CD4-positive, alpha-beta T cell (primary cell): ENCODE data around the gene RNASE2. TPM values are rescaled to one million over a fixed set of nuclear protein-coding genes. Genes with fewer than 3 reads are reported as not detected.
"Not testable (repeated sequence)": the region's sequence is repeated elsewhere in the genome, so short reads cannot be mapped to it uniquely, and the experiment has no call there.

Source experiments
- ATAC-seq: fragments of 200-7000 bp; cut with Tn5 transposase; one replicate; pipeline ENCODE4 v1.10.0; 2022; ENCODE audit warnings: mild to moderate bottlenecking; ENCODE audit not compliant: poor library complexity
- CTCF ChIA-PET: fragments of 350-600 bp; sonication (Branson Sonifier 250); formaldehyde crosslinking; loops from one replicate; lab custom pipeline; 2021; ENCODE audit warnings: antibody characterized with exemption, inconsistent platforms; lab: Charles Lee
- POLR2A ChIA-PET: fragments of 350-600 bp; sonication (Branson Sonifier 250); formaldehyde crosslinking; loops from one replicate; lab custom pipeline; 2021; ENCODE audit warnings: antibody characterized with exemption, inconsistent platforms; lab: Charles Lee
- DNase-seq, 14 experiments: peaks; one replicate each; pipeline ENCODE4 v3.0.0-alpha.2; 2013 to 2020; ENCODE audit warnings: mixed read lengths in 2 of 14
- H3K27ac ChIP-seq, 2 donors: one replicate each; pipeline versions ENCODE4 v1.5.1 to v1.7.0; 2013; ENCODE audit warnings: low read length in 2 of 2, low read depth in 1 of 2, mild to moderate bottlenecking in 1 of 2
- H3K27me3 ChIP-seq, 2 experiments: 1 replicate in 1 of 2; 2 replicates in 1 of 2; pipeline versions ENCODE4 v1.6.1 to v1.7.0; 2013; ENCODE audit warnings: low read length in 2 of 2, control low read depth in 1 of 2, mild to moderate bottlenecking in 1 of 2, moderate library complexity in 1 of 2; ENCODE audit not compliant: insufficient read depth in 2 of 2, control insufficient read depth in 1 of 2
- H3K36me3 ChIP-seq: one replicate; pipeline ENCODE4 v1.6.1; 2013; ENCODE audit warnings: low read length, control low read depth; ENCODE audit not compliant: insufficient read depth
- H3K4me1 ChIP-seq: one replicate; pipeline ENCODE4 v1.6.1; 2013; ENCODE audit warnings: low read length, control low read depth; ENCODE audit not compliant: insufficient read depth
- H3K4me3 ChIP-seq: one replicate; pipeline ENCODE4 v1.5.1; 2013; ENCODE audit warnings: mild to moderate bottlenecking, low read length, moderate library complexity
- H3K9me3 ChIP-seq, 2 experiments: 1 replicate in 1 of 2; 2 replicates in 1 of 2; pipeline versions ENCODE4 v1.6.1 to v1.7.0; 2013; ENCODE audit warnings: low read length in 2 of 2, mild to moderate bottlenecking in 2 of 2, control low read depth in 1 of 2, moderate library complexity in 1 of 2; ENCODE audit not compliant: control insufficient read depth in 1 of 2, insufficient read depth in 1 of 2
- H3K27ac Mint-ChIP-seq: one replicate; pipeline ENCODE4 v1.8.0; 2020; ENCODE audit warnings: mixed read lengths
- H3K27me3 Mint-ChIP-seq: one replicate; pipeline ENCODE4 v1.8.0; 2021; ENCODE audit warnings: mixed read lengths
- H3K36me3 Mint-ChIP-seq: one replicate; pipeline ENCODE4 v1.8.0; 2021; ENCODE audit warnings: low read depth, mixed read lengths
- H3K4me1 Mint-ChIP-seq: one replicate; pipeline ENCODE4 v1.8.0; 2021; ENCODE audit warnings: low read depth, mixed read lengths
- H3K4me3 Mint-ChIP-seq: one replicate; pipeline ENCODE4 v1.8.0; 2020; ENCODE audit warnings: mild to moderate bottlenecking, mixed read lengths
- H3K9me3 Mint-ChIP-seq: one replicate; pipeline ENCODE4 v1.8.0; 2020; ENCODE audit warnings: mixed read lengths
- intact Hi-C, 2 experiments: fragments of 100-400 bp; cut with DNase I in 1 of 2; cut with micrococcal nuclease in 1 of 2; formaldehyde crosslinking; loops; one replicate each; pipeline versions ENCODE4 v1.15.1 to v1.9.0; 2023 to 2025; cut with DNase I, micrococcal nuclease
- total RNA-seq, 174 experiments: library from RNA in 2 of 174; stranded (reverse) in 2 of 174; gene quantifications; one replicate each; pipeline ENCODE4 v1.2.3 and lab custom pipeline; 2021 to 2026
- TF ChIP-seq, protein P1 (sequence below): fragments of 200-600 bp; IDR thresholded peaks from one replicate; pipeline ENCODE4 v1.8.0; 2022; ENCODE audit warnings: antibody characterized with exemption, mild to moderate bottlenecking

Gene RNASE2
- total RNA-seq, 2 experiments from 2014 or later: 0.34 to 0.36 TPM

DNA sequence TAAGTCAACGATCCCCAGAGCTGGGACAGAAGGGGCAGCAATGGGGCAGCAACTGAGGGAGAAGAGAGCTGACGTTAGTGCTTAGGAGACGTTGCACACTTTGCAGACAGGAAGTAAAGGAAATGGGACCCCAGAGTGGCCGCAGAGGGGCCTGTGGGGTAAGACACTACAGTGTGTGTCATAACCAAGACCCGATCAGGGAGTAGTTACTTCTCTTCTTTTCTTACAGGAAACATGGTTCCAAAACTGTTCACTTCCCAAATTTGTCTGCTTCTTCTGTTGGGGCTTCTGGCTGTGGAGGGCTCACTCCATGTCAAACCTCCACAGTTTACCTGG, 219 bp downstream of the RNASE2 start:
- intact Hi-C loops, H3K4me3 Mint-ChIP-seq: not testable (repeated sequence)

DNA sequence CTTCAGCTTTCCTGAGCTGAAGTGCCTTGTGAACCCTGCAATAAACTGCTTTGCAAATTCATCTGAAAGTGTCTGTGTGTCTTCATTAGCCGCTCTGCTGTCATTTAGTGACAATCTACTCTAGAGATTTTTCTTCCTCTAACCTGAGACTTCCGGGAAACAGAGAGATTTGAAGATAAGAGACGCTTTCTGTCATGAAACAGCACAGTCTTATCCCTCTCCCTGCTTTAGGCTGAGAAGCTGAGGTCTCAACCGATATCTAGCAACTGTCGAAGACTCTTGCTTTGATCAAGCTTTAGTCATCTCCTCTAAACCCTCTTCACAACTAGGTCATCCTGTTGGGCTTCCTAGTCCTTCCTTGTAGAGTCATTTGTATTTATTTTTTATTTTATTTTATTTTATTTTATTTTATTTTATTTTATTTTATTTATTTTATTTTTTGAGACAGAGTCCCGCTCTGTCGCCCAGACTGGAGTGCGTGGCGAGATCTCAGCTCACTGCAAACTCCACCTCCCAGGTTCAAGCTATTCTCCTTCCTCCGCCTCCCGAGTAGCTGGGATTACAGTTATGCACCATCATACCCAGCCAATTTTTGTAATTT, 1.2 kb downstream of the RNASE2 start:
- Histone ChIP-seq H3K4me1 (peaks cover 10% of the 10 kb centered on the region), H3K9me3 (no peaks in the 10 kb centered on the region), H3K27ac (no peak overlapping the region), H3K27me3 (peaks cover 0 to 4% of the 10 kb centered on the region in 2 experiments), H3K36me3 (no peaks in the 10 kb centered on the region), H3K4me3 (no peak overlapping the region)
- POLR2A ChIA-PET: interaction anchor here (0.8 kb wide), 1 partner anchor 14 kb away, joined by 3 read pairs; no protein-coding TSS in a partner anchor
- peak; percentile 68 for ATAC-seq
- intact Hi-C loops: no loop called here
- H3K27ac Mint-ChIP-seq: peak overlapping the region; percentile 15
- TF ChIP-seq, protein P1, sequence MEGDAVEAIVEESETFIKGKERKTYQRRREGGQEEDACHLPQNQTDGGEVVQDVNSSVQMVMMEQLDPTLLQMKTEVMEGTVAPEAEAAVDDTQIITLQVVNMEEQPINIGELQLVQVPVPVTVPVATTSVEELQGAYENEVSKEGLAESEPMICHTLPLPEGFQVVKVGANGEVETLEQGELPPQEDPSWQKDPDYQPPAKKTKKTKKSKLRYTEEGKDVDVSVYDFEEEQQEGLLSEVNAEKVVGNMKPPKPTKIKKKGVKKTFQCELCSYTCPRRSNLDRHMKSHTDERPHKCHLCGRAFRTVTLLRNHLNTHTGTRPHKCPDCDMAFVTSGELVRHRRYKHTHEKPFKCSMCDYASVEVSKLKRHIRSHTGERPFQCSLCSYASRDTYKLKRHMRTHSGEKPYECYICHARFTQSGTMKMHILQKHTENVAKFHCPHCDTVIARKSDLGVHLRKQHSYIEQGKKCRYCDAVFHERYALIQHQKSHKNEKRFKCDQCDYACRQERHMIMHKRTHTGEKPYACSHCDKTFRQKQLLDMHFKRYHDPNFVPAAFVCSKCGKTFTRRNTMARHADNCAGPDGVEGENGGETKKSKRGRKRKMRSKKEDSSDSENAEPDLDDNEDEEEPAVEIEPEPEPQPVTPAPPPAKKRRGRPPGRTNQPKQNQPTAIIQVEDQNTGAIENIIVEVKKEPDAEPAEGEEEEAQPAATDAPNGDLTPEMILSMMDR: no peak
- H3K27me3 Mint-ChIP-seq: no peaks in the 10 kb centered on the region
- H3K36me3 Mint-ChIP-seq: no peaks in the 10 kb centered on the region
- peak in 2 of 14 experiments; percentile 7 to 13 for DNase-seq
- CTCF ChIA-PET: no interaction called here
- peaks cover 26% of the 10 kb centered on the region for H3K4me1 Mint-ChIP-seq
- H3K4me3 Mint-ChIP-seq: peak overlapping the region; percentile 56
- H3K9me3 Mint-ChIP-seq: no peaks in the 10 kb centered on the region

More for the DNA sequence above, 219 bp downstream of the RNASE2 start:
- POLR2A ChIA-PET, H3K9me3 Mint-ChIP-seq, H3K36me3 Mint-ChIP-seq, DNase-seq, H3K36me3 ChIP-seq, ATAC-seq, H3K9me3 ChIP-seq, H3K4me1 ChIP-seq, H3K27me3 ChIP-seq, H3K27me3 Mint-ChIP-seq, H3K4me3 ChIP-seq, H3K27ac ChIP-seq, H3K27ac Mint-ChIP-seq: not testable (repeated sequence)
- CTCF ChIA-PET: interaction anchor here (1.1 kb wide), 1 partner anchor 15 kb away, joined by 4 read pairs; no protein-coding TSS in a partner anchor
- peaks cover 23% of the 10 kb centered on the region for H3K4me1 Mint-ChIP-seq

DNA sequence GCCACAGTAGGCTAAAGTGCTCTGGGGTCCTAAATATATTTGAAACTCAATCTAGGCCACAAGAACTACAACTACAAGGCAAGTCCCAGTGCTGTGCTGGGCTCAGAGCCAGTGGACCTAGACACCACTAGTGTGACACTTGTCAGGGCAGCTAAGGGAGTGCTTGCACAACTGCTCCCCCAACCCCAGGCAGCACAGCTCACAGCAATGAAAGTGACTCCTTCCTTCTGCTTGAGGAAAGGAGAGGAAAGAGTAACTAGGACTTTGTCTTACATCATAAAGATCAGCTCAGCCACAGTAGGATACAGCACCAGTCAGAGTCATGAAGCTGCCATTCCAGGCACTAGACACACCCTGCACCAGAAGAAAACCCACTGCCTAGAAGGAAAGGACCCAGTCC, 3.7 kb downstream of the RNASE2 start:
- H3K27ac ChIP-seq, H3K4me3 ChIP-seq, POLR2A ChIA-PET, H3K36me3 Mint-ChIP-seq, DNase-seq, H3K4me1 ChIP-seq, H3K9me3 Mint-ChIP-seq, H3K27me3 Mint-ChIP-seq, H3K4me3 Mint-ChIP-seq, H3K9me3 ChIP-seq, H3K27me3 ChIP-seq, intact Hi-C loops, ATAC-seq, H3K27ac Mint-ChIP-seq, CTCF ChIA-PET, H3K36me3 ChIP-seq: not testable (repeated sequence)
- peaks cover 27% of the 10 kb centered on the region for H3K4me1 Mint-ChIP-seq

DNA sequence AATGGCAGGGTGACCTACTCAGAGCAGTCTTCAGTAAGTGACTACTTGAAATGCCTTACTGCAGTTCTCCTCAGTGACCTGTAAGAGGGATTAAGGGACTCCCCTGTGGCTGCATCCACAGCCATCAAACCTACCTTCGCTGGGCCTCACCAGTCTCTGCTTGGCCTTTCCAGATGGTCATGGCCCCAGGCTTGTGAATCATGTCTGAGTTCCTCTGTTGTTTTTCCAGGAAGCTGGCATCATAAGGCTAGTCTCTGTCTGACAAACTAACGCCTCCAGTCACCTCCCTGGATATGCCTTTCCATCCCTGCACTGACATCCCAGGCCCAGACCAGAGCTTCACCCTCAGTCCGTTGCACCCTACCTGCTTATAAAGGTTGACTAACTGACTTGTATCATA, 14.0 kb downstream of the RNASE2 start:
- ChIA-PET POLR2A (no interaction called here), CTCF (no interaction called here)
- no peak overlapping the region for H3K27ac Mint-ChIP-seq
- H3K27me3 Mint-ChIP-seq: peaks cover 54% of the 10 kb centered on the region
- peaks cover 15% of the 10 kb centered on the region for H3K4me1 Mint-ChIP-seq
- Histone ChIP-seq H3K4me1 (peaks cover 15% of the 10 kb centered on the region), H3K4me3 (no peak overlapping the region), H3K27me3 (peaks cover 12 to 20% of the 10 kb centered on the region in 2 experiments), H3K9me3 (no peaks in the 10 kb centered on the region), H3K36me3 (no peaks in the 10 kb centered on the region), H3K27ac (no peak overlapping the region)
- ATAC-seq (no peak), DNase-seq (no peak)
- TF ChIP-seq, protein P1: no peak
- intact Hi-C loops: no loop called here
- H3K9me3 Mint-ChIP-seq: no peaks in the 10 kb centered on the region
- H3K36me3 Mint-ChIP-seq: no peaks in the 10 kb centered on the region
- H3K4me3 Mint-ChIP-seq: no peak overlapping the region
